Measurements from ENCODE around the gene ZCCHC3. TPM values are rescaled to one million over a fixed set of nuclear protein-coding genes. Genes with fewer than 3 reads are reported as not detected.

Gene ZCCHC3
- total RNA-seq, 1 donor from 2014 or later = 40.8 TPM

- H3K27ac Mint-ChIP-seq = no peak overlapping the region
- H3K27me3 Mint-ChIP-seq (ENCODE audit: low read depth) = peaks cover 39% of the 10 kb centered on the region
- TF ChIP-seq CTCF (IDR thresholded peaks at IDR 0.05; ENCODE audit: unreplicated experiment) = no peak
- no peaks in the 10 kb centered on the region for H3K36me3 Mint-ChIP-seq
- no peak overlapping the region for H3K4me3 Mint-ChIP-seq
- no peaks in the 10 kb centered on the region for H3K9me3 Mint-ChIP-seq
- no peak for DNase-seq (ENCODE audit: low spot score in 2 of 2, unreplicated experiment in 2 of 2)
- peaks cover 4% of the 10 kb centered on the region for H3K4me1 Mint-ChIP-seq
Observed at GRCh38 chr20:258269-258858, 39.0 kb upstream of the ZCCHC3 start.

- TF ChIP-seq CTCF (IDR thresholded peaks at IDR 0.05; ENCODE audit: unreplicated experiment) = no peak
- Mint-ChIP-seq H3K27ac (no peak overlapping the region), H3K27me3 (ENCODE audit: low read depth) (peaks cover 39% of the 10 kb centered on the region), H3K4me3 (no peak overlapping the region), H3K9me3 (no peaks in the 10 kb centered on the region), H3K4me1 (no peaks in the 10 kb centered on the region), H3K36me3 (no peaks in the 10 kb centered on the region)
- no peak for DNase-seq (ENCODE audit: low spot score in 2 of 2, unreplicated experiment in 2 of 2)
Observed at GRCh38 chr20:258963-259362, 38.4 kb upstream of the ZCCHC3 start.

GRCh38 chr20:259981-260380 lies 37.4 kb upstream of the ZCCHC3 start:
- H3K36me3 Mint-ChIP-seq = no peaks in the 10 kb centered on the region

GRCh38 chr20:263701-264100 lies 33.7 kb upstream of the ZCCHC3 start:
- no peak for TF ChIP-seq CTCF (IDR thresholded peaks at IDR 0.05; ENCODE audit: unreplicated experiment)
- H3K27ac Mint-ChIP-seq = no peak overlapping the region
- peaks cover 14% of the 10 kb centered on the region for H3K4me1 Mint-ChIP-seq
- no peaks in the 10 kb centered on the region for H3K36me3 Mint-ChIP-seq
- peaks cover 28% of the 10 kb centered on the region for H3K27me3 Mint-ChIP-seq (ENCODE audit: low read depth)
- H3K4me3 Mint-ChIP-seq = no peak overlapping the region
- no peaks in the 10 kb centered on the region for H3K9me3 Mint-ChIP-seq
- DNase-seq (ENCODE audit: low spot score in 2 of 2, unreplicated experiment in 2 of 2) = no peak

More at GRCh38 chr20:259981-260380, 37.4 kb upstream of the ZCCHC3 start:
- H3K9me3 Mint-ChIP-seq = no peaks in the 10 kb centered on the region
- no peak overlapping the region for H3K4me3 Mint-ChIP-seq
- TF ChIP-seq CTCF (IDR thresholded peaks at IDR 0.05; ENCODE audit: unreplicated experiment) = no peak
- H3K27me3 Mint-ChIP-seq (ENCODE audit: low read depth) = peaks cover 41% of the 10 kb centered on the region
- DNase-seq (ENCODE audit: low spot score in 2 of 2, unreplicated experiment in 2 of 2) = no peak
- H3K27ac Mint-ChIP-seq = no peak overlapping the region
- no peaks in the 10 kb centered on the region for H3K4me1 Mint-ChIP-seq

- Mint-ChIP-seq H3K4me3 (peak overlapping the region; percentile 70), H3K36me3 (peaks cover 2% of the 10 kb centered on the region), H3K9me3 (no peaks in the 10 kb centered on the region), H3K4me1 (peaks cover 14% of the 10 kb centered on the region), H3K27me3 (ENCODE audit: low read depth) (peaks cover 13% of the 10 kb centered on the region), H3K27ac (peak overlapping the region; percentile 5)
- peak; percentile 79 to 96 for DNase-seq (ENCODE audit: low spot score in 2 of 2, unreplicated experiment in 2 of 2)
- peak; percentile 97 for TF ChIP-seq CTCF (IDR thresholded peaks at IDR 0.05; ENCODE audit: unreplicated experiment)
Observed at GRCh38 chr20:266596-267562, 30.5 kb upstream of the ZCCHC3 start.
